SK-N-SH treated with all-trans-retinoic acid at 6 μM for 48 hours (cell line): ENCODE results near the gene BLOC1S2.

Source experiments
- ARNTL ChIP-seq: fragments of 450-650 bp; formaldehyde crosslinking; IDR thresholded peaks from 2 replicates; pipeline ENCODE4 v1.5.0; 2020; ENCODE audit warnings: low read depth, mild to moderate bottlenecking, moderate library complexity, borderline replicate concordance
- ZFP3 ChIP-seq: fragments of 250-450 bp; sonication (Bioruptor Pico); IDR thresholded peaks from 2 replicates; pipeline ENCODE4 v1.5.0; 2020; ENCODE audit warnings: mild to moderate bottlenecking, moderate library complexity

GRCh38 chr10:100248820-100249219 lies 37.7 kb downstream of the BLOC1S2 start:
- no peak for TF ChIP-seq ZFP3 (CRISPR knock-in tag)
- no peak for TF ChIP-seq ARNTL
